Neural crest cell (in vitro differentiated cells): ENCODE results near the gene TMEM259. TPM values are rescaled to one million over a fixed set of nuclear protein-coding genes. Genes with fewer than 3 reads are reported as not detected.

Source experiments
- DNase-seq: peaks from one replicate; pipeline ENCODE4 v3.0.0; 2021; ENCODE audit warnings: low read depth, mixed read lengths, low spot score
- H3K27ac Mint-ChIP-seq: one replicate; pipeline ENCODE4 v1.8.0; 2021; ENCODE audit warnings: mild to moderate bottlenecking, mixed read lengths; ENCODE audit not compliant: unreplicated experiment
- H3K27me3 Mint-ChIP-seq: 2 replicates; pipeline ENCODE4 v1.8.0; 2021; ENCODE audit warnings: low read depth, mild to moderate bottlenecking, mixed read lengths
- H3K36me3 Mint-ChIP-seq: 2 replicates; pipeline ENCODE4 v1.8.0; 2021; ENCODE audit warnings: low read depth, mild to moderate bottlenecking, mixed read lengths
- H3K4me1 Mint-ChIP-seq: 2 replicates; pipeline ENCODE4 v1.8.0; 2021; ENCODE audit warnings: mixed read lengths
- H3K4me3 Mint-ChIP-seq: one replicate; pipeline ENCODE4 v1.8.0; 2021; ENCODE audit warnings: mild to moderate bottlenecking, mixed read lengths
- H3K9me3 Mint-ChIP-seq: 2 replicates; pipeline ENCODE4 v1.8.0; 2021; ENCODE audit warnings: mixed read lengths
- total RNA-seq: library from RNA; stranded (reverse); gene quantifications from 2 replicates; pipeline ENCODE4 v1.2.1, GENCODE V29; 2021
- TF ChIP-seq, protein P1 (sequence below): fragments of 200-600 bp; sonication (generic); conservative IDR thresholded peaks from 2 replicates; pipeline ENCODE4 v1.5.0; 2021; ENCODE audit warnings: antibody characterized with exemption, mild to moderate bottlenecking

The TMEM259 gene
- total RNA-seq, 1 donor from 2014 or later, result 170 TPM

DNA sequence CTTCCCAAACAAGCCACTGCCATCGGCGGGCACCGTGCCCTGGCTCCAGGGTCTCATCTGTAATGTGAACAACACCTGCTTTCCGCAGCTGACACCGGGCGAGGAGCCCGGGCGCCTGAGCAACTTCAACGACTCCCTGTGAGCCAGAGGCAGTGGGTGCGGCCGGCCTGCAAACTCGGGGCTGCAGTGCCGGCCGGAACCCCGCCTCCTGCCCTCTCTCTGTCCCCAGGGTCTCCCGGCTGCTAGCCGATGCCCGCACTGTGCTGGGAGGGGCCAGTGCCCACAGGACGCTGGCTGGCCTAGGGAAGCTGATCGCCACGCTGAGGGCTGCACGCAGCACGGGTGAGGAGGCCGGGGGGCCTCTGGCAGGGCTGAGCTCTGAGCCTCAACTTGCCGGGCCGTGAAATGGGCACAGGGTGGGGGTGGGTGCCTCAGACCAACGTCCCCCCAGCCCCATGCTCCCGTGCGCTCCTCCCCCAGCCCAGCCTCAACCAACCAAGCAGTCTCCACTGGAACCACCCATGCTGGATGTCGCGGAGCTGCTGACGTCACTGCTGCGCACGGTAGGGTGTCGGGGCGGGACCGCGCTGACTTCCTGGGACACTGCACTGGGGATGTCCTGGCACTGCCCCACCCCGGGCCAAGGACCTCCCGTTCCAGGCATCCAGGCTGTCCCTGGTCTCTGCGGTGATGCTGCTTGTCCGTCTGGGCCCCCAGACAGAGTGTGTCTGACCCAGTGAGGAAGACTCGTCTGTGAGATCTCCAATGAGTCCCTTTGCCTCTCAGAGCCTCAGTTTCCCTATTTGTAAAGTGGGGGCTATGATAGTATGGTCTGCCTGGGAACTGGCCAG, 21.1 kb upstream of the TMEM259 start:
- Mint-ChIP-seq H3K27ac (no peak overlapping the region), H3K9me3 (no peaks in the 10 kb centered on the region), H3K27me3 (no peaks in the 10 kb centered on the region), H3K4me1 (peaks cover 27% of the 10 kb centered on the region), H3K4me3 (peak overlapping the region; percentile 66), H3K36me3 (peaks cover 3% of the 10 kb centered on the region)
- no peak for DNase-seq
- TF ChIP-seq, protein P1, sequence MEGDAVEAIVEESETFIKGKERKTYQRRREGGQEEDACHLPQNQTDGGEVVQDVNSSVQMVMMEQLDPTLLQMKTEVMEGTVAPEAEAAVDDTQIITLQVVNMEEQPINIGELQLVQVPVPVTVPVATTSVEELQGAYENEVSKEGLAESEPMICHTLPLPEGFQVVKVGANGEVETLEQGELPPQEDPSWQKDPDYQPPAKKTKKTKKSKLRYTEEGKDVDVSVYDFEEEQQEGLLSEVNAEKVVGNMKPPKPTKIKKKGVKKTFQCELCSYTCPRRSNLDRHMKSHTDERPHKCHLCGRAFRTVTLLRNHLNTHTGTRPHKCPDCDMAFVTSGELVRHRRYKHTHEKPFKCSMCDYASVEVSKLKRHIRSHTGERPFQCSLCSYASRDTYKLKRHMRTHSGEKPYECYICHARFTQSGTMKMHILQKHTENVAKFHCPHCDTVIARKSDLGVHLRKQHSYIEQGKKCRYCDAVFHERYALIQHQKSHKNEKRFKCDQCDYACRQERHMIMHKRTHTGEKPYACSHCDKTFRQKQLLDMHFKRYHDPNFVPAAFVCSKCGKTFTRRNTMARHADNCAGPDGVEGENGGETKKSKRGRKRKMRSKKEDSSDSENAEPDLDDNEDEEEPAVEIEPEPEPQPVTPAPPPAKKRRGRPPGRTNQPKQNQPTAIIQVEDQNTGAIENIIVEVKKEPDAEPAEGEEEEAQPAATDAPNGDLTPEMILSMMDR, result no peak

GRCh38 chr19:1041272-1041834, 20.4 kb upstream of the TMEM259 start:
- H3K4me1 Mint-ChIP-seq, result peaks cover 27% of the 10 kb centered on the region
- no peaks in the 10 kb centered on the region for H3K9me3 Mint-ChIP-seq
- TF ChIP-seq, protein P1, result no peak
- H3K27ac Mint-ChIP-seq, result peak overlapping the region; percentile 57
- H3K36me3 Mint-ChIP-seq, result peaks cover 3% of the 10 kb centered on the region
- no peaks in the 10 kb centered on the region for H3K27me3 Mint-ChIP-seq
- H3K4me3 Mint-ChIP-seq, result peak overlapping the region; percentile 97
- DNase-seq, result no peak

GRCh38 chr19:1040476-1041271, 19.8 kb upstream of the TMEM259 start:
- H3K27ac Mint-ChIP-seq, result peak overlapping the region; percentile 78
- peak overlapping the region; percentile 97 for H3K4me3 Mint-ChIP-seq
- peaks cover 3% of the 10 kb centered on the region for H3K36me3 Mint-ChIP-seq
- no peaks in the 10 kb centered on the region for H3K27me3 Mint-ChIP-seq
- TF ChIP-seq, protein P1, result no peak
- DNase-seq, result peak; percentile 79
- no peaks in the 10 kb centered on the region for H3K9me3 Mint-ChIP-seq
- H3K4me1 Mint-ChIP-seq, result peaks cover 27% of the 10 kb centered on the region

DNA sequence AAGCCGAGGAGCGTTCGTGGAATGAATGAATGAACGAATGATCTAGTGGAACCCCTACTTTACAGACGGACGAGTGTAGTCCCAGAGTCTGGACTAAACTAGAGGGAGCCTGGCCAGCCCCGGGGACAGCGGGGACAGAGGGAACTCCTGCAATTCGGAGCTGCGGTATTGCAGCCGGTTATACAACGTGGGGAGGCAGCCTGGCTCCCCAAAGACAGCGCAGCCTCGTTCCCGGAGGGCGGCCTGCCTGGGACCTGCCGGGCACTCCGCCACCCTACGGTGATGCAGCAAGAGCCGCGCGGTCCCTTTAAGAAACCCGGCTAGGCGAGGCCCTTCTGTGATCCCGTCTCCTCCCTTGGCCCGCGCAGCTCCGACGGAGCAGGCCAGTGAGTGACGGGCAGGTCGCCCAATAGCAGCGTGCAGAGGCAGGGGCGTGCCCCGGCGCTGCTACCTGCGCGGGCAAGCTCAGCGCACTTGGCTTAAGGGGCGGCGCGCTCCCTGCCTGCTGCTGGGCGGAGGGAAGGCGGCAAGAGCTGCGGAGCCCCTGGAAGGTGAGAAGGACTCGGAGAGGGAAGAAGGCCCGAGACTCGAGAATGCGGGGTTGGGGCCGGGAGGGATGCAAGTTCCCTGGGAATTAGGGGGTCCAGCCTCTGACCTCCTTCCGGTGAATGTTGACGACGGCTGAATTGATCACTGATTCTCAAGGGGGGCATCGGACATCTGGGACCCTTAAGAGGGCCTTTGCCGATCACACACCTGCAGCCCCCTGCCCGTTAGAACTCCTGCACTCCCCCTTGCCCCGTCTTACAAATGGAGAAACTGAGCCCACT, 18.9 kb upstream of the TMEM259 start, which contains the start of gene ABCA7:
Gene ABCA7 (plus strand): TSS at position 462 of the 830 bp plus-strand sequence. CDS start 1,255 bp downstream, outside the sequence.
- no peaks in the 10 kb centered on the region for H3K27me3 Mint-ChIP-seq
- peaks cover 3% of the 10 kb centered on the region for H3K36me3 Mint-ChIP-seq
- peak; percentile 99 for DNase-seq
- peak within 1 kb of the TSS; percentile 97 for H3K4me3 Mint-ChIP-seq
- peaks cover 27% of the 10 kb centered on the region for H3K4me1 Mint-ChIP-seq
- TF ChIP-seq, protein P1, result peak; percentile 10
- H3K27ac Mint-ChIP-seq, result peak within 1 kb of the TSS; percentile 78
- H3K9me3 Mint-ChIP-seq, result no peaks in the 10 kb centered on the region
